Erythroblast (primary cell): ENCODE data around the gene CREBRF.
"Not testable (repeated sequence)": the region's sequence is repeated elsewhere in the genome, so short reads cannot be mapped to it uniquely, and the experiment has no call there.

ENCODE experiments used
- GATA1 ChIP-seq: IDR thresholded peaks from 2 replicates; pipeline ENCODE4 v1.6.1; 2011; ENCODE audit warnings: low read depth, mild to moderate bottlenecking, control low read depth, low read length, moderate library complexity
- POLR2A ChIP-seq: IDR thresholded peaks from 2 replicates; pipeline ENCODE4 v1.6.1; 2011; ENCODE audit warnings: mild to moderate bottlenecking, low read length

DNA sequence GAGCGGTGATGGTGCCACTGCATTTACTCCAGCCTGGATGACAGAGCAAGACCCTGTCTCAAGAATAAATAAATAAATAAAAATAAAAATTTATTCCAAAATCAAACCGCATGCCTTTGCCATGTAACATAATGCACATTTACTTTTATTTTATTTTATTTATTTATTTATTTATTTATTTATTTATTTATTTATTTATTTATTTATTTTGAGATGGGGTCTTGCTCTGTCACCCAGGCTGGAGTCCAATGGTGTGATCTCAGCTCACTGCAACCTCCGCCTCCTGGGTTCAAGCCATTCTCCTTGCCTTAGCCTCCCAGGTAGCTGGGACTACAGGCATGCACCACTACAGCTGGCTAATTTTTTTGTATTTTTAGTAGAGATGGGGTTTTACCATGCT lies 24.1 kb upstream of the CREBRF start:
- TF ChIP-seq POLR2A, GATA1: not testable (repeated sequence)
